Activated CD8-positive, alpha-beta memory T cell treated with anti-CD3 and anti-CD28 coated beads for 1 hour (primary cell): Measurements from ENCODE around the gene GPX1.
"Not testable (repeated sequence)": the region's sequence is repeated elsewhere in the genome, so short reads cannot be mapped to it uniquely, and the experiment has no call there.

Source experiments
- DNase-seq, 2 donors: peaks; one replicate each; pipeline ENCODE4 v3.0.0-alpha.2; 2020; ENCODE audit warnings: low read depth in 1 of 2; ENCODE audit errors: extremely low read depth in 1 of 2

Gene GPX1

DNA sequence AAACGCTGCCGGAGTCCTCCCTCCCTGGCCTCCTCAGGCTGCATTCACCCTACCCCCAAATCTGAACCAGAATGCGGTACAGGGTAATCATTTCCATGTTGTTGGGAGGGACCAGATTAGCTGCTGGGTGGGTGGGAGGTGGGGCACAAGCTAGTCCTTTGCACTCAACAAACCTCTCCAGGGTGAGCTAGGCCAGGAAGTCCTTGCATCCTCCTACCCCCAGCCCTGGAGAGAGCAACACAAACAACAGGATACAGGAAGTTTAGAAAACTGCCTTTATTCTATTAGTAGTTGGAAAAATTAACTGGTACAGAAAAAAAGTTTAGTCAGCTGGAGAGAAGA is 702 bp upstream of the GPX1 start:
- DNase-seq: no peak

GRCh38 chr3:49357443-49358216 is 523 bp downstream of the GPX1 start:
- peak in 1 of 2 donors; percentile 37 for DNase-seq

DNA sequence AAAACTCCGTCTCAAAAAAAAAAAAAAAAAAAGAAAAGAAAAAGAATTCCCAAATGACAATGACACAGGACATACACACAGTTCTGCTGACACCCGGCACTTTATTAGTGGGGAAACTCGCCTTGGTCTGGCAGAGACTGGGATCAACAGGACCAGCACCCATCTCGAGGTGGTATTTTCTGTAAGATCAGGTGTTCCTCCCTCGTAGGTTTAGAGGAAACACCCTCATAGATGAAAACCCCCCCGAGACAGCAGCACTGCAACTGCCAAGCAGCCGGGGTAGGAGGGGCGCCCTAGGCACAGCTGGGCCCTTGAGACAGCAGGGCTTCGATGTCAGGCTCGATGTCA is 1.1 kb downstream of the GPX1 start:
- DNase-seq: not testable (repeated sequence)

- no peak for DNase-seq
Measured at GRCh38 chr3:49352890-49353421, 5.2 kb downstream of the GPX1 start.

- no peak for DNase-seq
Measured at GRCh38 chr3:49352281-49352680, 5.9 kb downstream of the GPX1 start.

DNA sequence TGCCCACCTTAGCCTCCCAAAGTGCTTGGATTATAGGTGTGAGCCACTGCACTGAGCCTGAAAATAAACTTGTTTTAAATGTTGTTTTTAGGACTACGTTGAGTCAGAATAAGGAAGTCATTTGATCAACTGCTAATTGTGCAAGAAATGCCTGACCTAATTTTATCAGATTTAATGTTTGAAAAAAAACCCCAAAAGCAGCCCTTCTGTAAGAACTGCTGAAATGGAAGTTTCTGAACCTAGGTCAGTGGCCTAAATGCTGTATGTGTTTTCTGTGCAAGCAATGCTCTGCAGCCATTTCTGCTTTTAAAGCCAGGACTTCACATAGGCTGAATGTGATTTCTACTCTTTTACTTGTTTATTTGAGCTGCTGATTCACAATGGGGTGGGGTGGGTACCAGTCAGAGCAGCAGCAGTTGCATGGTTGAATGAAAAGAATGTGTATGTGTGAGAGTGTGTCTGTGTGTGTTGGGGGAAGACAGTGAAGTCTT is 6.6 kb downstream of the GPX1 start:
- no peak for DNase-seq

DNA sequence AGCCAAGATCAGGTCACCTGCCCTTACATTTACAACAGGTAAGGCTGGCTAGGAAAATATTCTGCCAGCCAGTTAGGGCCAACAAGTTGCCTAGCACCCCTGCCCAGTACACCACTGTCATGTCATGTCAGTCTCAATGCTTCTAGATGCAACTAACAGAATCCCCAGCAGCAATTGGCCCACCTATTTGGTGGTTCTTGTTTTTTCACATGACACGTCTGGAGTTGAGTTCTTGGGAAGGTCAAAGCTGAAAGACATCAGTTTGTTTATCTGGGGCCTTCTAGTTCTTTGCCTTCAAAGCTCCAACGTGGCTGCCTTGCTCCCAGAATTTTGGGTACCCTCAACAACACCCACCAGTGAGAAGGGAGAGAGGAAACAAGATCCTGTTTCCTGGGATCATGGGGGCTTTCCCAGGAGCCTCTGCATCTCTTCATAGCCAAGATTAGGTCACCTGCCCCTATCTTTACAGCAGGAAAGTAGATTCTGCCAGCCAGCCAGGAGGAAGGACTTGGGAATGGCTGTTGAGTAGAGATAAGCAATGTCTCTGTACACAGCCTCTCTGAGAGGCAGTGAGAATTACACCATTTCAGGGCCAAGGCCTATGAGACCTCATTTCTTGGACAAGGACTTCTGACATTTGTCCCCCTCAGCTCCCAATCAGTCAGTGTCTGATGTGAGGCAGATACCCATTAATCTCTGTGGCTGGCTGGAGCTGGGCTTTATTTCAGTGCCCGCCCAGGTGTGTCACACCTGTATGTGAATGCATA is 8.6 kb downstream of the GPX1 start:
- no peak for DNase-seq

DNA sequence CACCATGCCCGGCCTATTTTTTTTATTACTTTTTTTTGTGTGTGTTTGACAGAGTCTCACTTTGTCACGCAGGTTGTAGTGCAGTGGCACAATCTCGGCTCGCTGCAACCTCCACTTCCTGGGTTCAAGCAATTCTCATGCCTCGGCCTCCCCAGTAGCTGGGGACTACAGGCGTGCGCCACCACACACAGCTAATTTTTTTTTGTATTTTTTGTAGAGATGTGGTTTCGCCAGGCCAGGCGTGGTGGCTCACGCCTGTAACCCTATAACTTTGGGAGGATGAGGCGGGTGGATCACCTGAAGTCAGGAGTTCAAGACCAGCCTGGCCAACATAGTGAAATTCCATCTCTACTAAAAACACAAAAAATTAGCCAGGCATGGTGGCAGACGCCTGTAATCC is 9.8 kb downstream of the GPX1 start:
- not testable (repeated sequence) for DNase-seq

DNA sequence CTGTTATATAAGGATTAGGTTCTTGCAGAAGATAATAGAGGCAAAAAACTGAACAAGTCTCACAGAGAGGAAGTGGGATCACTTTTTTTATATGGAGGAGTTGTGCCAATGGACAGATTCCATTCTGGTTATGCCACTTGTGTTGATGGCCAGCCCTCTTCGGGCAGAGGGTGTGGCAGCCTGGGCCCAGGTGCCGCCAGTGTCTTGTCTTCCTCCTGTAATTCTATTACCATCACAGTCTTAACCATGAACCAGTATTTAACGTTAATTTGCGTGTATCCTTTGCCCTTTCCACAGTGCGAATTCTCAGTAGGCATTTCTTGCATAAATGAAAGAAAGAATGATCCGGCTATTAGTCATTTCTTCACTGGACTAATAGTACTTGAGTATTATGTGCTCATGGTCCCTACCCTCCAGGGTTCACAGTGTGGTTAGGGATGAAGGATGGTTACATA is 11.3 kb downstream of the GPX1 start:
- no peak for DNase-seq

GRCh38 chr3:49343163-49343562 is 15.0 kb downstream of the GPX1 start:
- no peak for DNase-seq

DNA sequence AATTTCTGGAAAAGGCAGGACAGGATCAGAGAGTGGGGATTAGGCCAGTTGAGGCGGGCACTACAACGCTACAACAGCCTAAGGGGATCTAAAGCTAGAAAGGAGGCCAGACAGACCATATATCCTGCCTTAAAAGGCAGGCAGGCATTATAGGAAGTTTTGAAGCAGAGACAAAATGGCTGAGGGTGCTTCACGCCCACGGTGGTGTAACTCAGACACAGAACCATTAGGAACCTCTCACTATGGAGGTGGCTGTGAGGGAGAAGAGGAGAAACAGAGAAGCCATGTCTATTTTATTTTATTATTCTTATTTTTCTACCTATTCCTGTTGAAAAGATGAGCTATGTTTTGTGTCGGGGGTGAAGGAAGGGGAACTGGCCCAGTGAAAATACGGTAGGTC is 16.2 kb downstream of the GPX1 start:
- no peak for DNase-seq

- DNase-seq: peak; percentile 75 to 86
Measured at GRCh38 chr3:49339941-49340800, 18.0 kb downstream of the GPX1 start, which contains the start of gene USP4. USP4 (minus strand) TSS chr3:49340053; CDS start chr3:49340024, 29 bp downstream.

DNA sequence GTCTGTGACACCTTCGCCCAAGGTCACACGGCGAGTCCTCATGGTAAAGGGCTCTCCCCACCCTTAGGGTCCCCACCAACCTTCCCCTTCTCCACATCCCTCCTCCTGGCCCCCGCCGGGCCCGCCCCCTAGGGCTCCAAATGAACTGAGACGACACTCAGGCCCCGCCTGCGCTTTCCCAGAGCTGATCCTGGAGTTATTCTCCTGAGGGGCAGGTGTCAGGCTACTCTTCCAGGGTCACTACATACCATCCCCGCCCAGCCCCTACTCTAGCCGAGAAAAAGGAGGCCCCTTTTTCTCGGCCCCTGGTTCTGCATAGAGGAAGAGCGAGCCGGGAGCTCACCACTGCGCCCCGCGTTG is 18.6 kb downstream of the GPX1 start:
- peak in 1 of 2 donors; percentile 3 for DNase-seq

DNA sequence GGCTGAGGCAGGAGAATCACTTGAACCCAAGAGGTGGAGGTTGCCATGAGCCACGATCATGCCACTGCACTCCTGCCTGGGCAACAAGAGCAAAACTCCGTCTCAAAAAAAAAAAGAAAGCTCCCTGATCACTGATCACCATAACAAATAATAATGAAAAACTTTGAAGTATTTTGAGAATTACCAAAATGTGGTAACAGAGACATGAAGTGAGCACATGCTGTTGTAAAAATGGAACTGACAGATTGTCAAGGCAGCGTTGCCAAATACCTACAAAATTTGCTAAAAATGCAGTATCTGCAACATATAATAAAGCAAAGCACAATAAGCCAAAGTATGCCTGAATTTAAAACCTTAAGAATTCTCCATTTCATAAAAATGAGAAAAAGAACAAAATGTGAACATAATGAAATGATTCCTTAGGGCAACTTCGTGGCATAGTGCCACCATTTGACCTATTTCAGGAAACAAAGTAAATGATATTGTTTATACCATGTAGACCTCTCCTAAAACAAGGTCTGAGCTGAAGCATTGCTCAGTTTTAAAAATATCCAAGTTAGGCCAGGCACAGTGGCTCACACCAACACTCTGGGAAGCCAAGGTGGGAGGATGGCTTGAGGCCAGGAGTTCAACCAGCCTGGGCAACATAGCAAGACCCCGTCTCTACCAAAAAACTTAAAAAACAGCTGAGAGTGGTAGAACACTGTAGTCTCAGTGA is 24.1 kb downstream of the GPX1 start:
- no peak for DNase-seq

DNA sequence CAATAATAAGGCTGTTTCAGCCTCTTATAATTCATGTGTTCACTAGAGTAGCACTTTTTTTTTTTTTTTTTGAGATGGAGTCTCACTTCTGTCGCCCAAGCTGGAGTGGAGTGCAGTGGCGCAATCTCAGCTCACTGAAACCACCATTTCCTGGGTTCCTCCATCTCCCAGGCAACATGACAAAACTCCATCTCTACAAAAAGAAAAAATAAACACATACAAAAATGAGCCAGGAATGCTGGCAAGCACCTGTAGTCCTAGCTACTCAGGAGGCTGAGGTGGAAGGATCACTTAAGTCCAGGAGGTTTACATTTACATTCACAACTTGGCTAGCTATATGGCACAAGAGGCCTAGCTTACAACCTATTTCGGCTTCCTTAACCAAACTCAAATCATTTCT is 25.1 kb downstream of the GPX1 start:
- DNase-seq: no peak

DNA sequence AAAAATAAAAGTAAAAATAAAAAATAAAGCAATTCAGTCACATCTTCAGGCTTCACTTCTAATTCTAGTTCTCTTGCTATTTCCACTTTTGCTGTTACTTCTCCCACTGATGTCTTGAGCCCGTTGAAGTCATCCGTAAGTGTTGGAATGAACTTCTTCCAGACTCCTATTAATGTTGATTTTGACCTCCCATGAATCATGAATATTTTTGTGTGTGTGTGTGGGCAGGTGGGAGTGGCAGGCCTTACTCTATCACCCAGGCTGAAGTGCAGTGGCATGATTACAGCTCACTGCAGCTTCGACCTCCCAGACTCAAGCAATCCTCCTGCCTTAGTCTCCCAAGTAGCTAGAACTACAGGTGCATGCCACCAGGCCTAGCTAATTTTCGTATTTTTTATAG is 29.0 kb downstream of the GPX1 start:
- DNase-seq: no peak

- not testable (repeated sequence) for DNase-seq
Measured at GRCh38 chr3:49328350-49328749, 29.8 kb downstream of the GPX1 start.

DNA sequence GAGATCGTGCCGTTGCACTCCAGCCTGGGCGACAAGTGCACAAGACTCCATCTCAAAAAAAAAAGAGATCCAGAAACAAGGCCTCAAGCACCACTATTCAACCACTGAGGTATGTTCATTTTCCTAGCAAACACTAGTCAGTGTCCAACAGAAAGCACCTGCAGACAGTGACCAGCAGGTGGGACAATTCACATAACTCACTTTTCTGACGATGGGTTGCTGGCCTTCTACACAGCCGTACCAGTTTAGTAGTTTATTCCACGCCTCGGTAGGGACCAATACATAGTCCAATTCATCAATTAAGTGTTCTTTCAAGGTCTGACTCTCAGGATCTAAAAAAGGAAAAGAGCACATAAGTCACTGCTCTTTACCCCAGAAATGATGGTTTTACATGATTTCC is 30.7 kb downstream of the GPX1 start:
- DNase-seq: no peak

- no peak for DNase-seq
Measured at GRCh38 chr3:49324768-49325167, 33.4 kb downstream of the GPX1 start.

DNA sequence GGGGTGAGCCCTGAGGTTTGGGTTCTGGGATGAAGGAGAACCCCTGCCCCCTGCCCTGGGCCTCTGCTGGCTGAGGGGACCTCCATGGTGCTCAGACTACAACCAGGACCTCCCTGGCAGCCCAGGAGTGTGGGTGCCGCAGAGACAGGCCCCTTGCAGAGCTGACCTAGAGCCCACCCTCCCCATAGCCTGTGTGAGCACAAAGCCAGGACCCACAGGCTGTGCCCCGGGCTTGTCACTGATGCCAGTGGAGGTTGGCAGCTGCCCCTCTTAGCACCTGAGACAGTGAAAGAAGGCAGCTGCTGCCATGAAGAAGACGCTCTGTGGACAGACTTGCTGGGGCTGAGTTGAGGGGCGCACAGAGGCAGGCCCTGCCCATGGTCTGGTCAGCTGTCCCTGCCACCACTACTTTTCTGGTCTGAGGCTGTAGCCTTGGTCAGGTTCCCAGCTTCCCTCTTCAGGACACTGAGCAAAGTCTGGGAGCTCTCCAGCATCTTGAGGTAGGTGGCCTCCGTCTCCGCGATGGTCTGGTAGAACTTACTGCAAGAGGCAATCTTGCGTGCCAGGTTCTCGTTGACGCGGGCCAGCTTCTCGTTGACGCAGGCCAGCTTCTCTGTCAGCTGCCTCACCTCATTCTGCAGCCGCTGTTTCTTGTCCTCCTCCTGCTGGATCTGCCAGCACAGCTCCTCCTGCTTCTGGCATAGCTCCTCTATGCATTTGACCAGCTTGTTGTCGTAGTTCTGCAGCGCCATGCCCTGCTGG is 41.3 kb downstream of the GPX1 start:
- DNase-seq: no peak
